Fibroblast of skin of abdomen (primary cell): Measurements from ENCODE around the gene PIK3CG.

Experiments used
- DNase-seq: peaks from one replicate; pipeline ENCODE4 v3.0.0-alpha.2; 2013

The PIK3CG gene

GRCh38 chr7:106858618-106859532 lies 6.2 kb upstream of the PIK3CG start:
- DNase-seq = no peak

GRCh38 chr7:106862317-106863089 lies 2.6 kb upstream of the PIK3CG start:
- peak; percentile 66 for DNase-seq

- no peak for DNase-seq
Observed at GRCh38 chr7:106863274-106863997, 1.6 kb upstream of the PIK3CG start.

- no peak for DNase-seq
Observed at GRCh38 chr7:106864298-106865081, 592 bp upstream of the PIK3CG start.

GRCh38 chr7:106866298-106867281 lies 1.5 kb downstream of the PIK3CG start:
- DNase-seq = no peak

- DNase-seq = no peak
Observed at GRCh38 chr7:106867641-106868351, 2.7 kb downstream of the PIK3CG start.

- DNase-seq = no peak
Observed at GRCh38 chr7:106868364-106868763, 3.3 kb downstream of the PIK3CG start.

GRCh38 chr7:106869954-106870353 lies 4.9 kb downstream of the PIK3CG start:
- DNase-seq = no peak

GRCh38 chr7:106870528-106870927 lies 5.4 kb downstream of the PIK3CG start:
- DNase-seq = no peak

- peak; percentile 23 for DNase-seq
Observed at GRCh38 chr7:106870983-106871410, 5.9 kb downstream of the PIK3CG start.

- DNase-seq = no peak
Observed at GRCh38 chr7:106871793-106872571, 6.9 kb downstream of the PIK3CG start.

GRCh38 chr7:106872763-106873162 lies 7.7 kb downstream of the PIK3CG start:
- no peak for DNase-seq

GRCh38 chr7:106874076-106874475 lies 9.0 kb downstream of the PIK3CG start:
- DNase-seq = no peak

- no peak for DNase-seq
Observed at GRCh38 chr7:106875508-106875907, 10.4 kb downstream of the PIK3CG start.

- DNase-seq = no peak
Observed at GRCh38 chr7:106878748-106879439, 13.8 kb downstream of the PIK3CG start.

GRCh38 chr7:106881984-106882383 lies 16.9 kb downstream of the PIK3CG start:
- DNase-seq = no peak

GRCh38 chr7:106883456-106884026 lies 18.5 kb downstream of the PIK3CG start:
- DNase-seq = no peak

- no peak for DNase-seq
Observed at GRCh38 chr7:106885652-106886051, 20.6 kb downstream of the PIK3CG start.
